B cell (primary cell): ENCODE measurements around the gene RASGRP3. TPM values are rescaled to one million over a fixed set of nuclear protein-coding genes. Genes with fewer than 3 reads are reported as not detected.

Experiments
- ATAC-seq: fragments of 200-7000 bp; cut with Tn5 transposase; one replicate; pipeline ENCODE4 v1.10.0; 2021; ENCODE audit warnings: low read depth, mild to moderate bottlenecking, moderate number of reproducible peaks, moderate library complexity
- CTCF ChIA-PET: fragments of 350-600 bp; sonication (Branson Sonifier 250); formaldehyde crosslinking; loops from one replicate; lab custom pipeline; 2021; ENCODE audit warnings: antibody characterized with exemption, inconsistent platforms; lab: Charles Lee
- POLR2A ChIA-PET: fragments of 350-600 bp; sonication (Branson Sonifier 250); formaldehyde crosslinking; loops from one replicate; lab custom pipeline; 2021; ENCODE audit warnings: antibody characterized with exemption; lab: Charles Lee
- DNase-seq: peaks from one replicate; pipeline ENCODE4 v3.0.0; 2013
- H2AFZ ChIP-seq: 2 replicates; pipeline ENCODE4 v1.6.1; 2012; ENCODE audit warnings: mild to moderate bottlenecking, low read depth, low read length; ENCODE audit not compliant: insufficient read depth, poor library complexity, severe bottlenecking
- H3K27ac ChIP-seq, 2 donors: 1 replicate in 1 of 2; 2 replicates in 1 of 2; pipeline ENCODE4 v1.5.1; 2012 to 2013; ENCODE audit warnings: low read length in 2 of 2, mild to moderate bottlenecking in 2 of 2, moderate library complexity in 1 of 2
- H3K27me3 ChIP-seq, 4 experiments: fragments of 200-600 bp in 1 of 4; sonication (generic) in 1 of 4; replicated peaks in 1 of 4; 1 replicate in 2 of 4; 2 replicates in 2 of 4; pipeline versions ENCODE4 v1.6.1 to v1.7.0; 2013 to 2016; ENCODE audit warnings: low read length in 3 of 4, mild to moderate bottlenecking in 2 of 4, mixed read lengths in 1 of 4, moderate library complexity in 1 of 4; ENCODE audit not compliant: insufficient read depth in 4 of 4, control insufficient read depth in 3 of 4; ENCODE audit errors: control extremely low read depth in 1 of 4
- H3K36me3 ChIP-seq, 2 experiments: replicated peaks in 1 of 2; 1 replicate in 1 of 2; 2 replicates in 1 of 2; pipeline versions ENCODE4 v1.6.1 to v1.7.1; 2013; ENCODE audit warnings: low read length in 1 of 2; ENCODE audit not compliant: insufficient read depth in 2 of 2, control insufficient read depth in 1 of 2; ENCODE audit errors: control extremely low read depth in 1 of 2, extremely low read depth in 1 of 2
- H3K4me1 ChIP-seq, 2 donors: fragments of 200-600 bp in 1 of 2; sonication (generic) in 1 of 2; 1 replicate in 1 of 2; 2 replicates in 1 of 2; pipeline versions ENCODE4 v1.5.1 to v1.6.1; 2013 to 2017; ENCODE audit warnings: low read length in 2 of 2; ENCODE audit not compliant: control insufficient read depth in 2 of 2, insufficient read depth in 2 of 2
- H3K4me2 ChIP-seq: replicated peaks from 2 replicates; pipeline ENCODE3; 2012; ENCODE audit warnings: mild to moderate bottlenecking, low read depth, low read length; ENCODE audit not compliant: poor library complexity, severe bottlenecking
- H3K4me3 ChIP-seq, 5 experiments: fragments of 200-600 bp in 1 of 5; sonication (generic) in 1 of 5; 1 replicate in 3 of 5; 2 replicates in 2 of 5; pipeline versions ENCODE4 v1.5.1 to v1.7.0; 2011 to 2016; ENCODE audit warnings: low read length in 4 of 5, mild to moderate bottlenecking in 4 of 5, low read depth in 2 of 5, control low read depth in 1 of 5, moderate library complexity in 1 of 5; ENCODE audit not compliant: insufficient read depth in 1 of 5; ENCODE audit errors: control extremely low read depth in 1 of 5, extremely low read depth in 1 of 5
- H3K79me2 ChIP-seq: fragments of 200-600 bp; sonication (generic); one replicate; pipeline ENCODE4 v1.6.0; 2016; ENCODE audit warnings: low read length; ENCODE audit not compliant: control insufficient read depth, insufficient read depth
- H3K9ac ChIP-seq: fragments of 200-600 bp; sonication (generic); 2 replicates; pipeline ENCODE4 v1.6.1; 2017; ENCODE audit warnings: mild to moderate bottlenecking, low read length, moderate library complexity
- H3K9me3 ChIP-seq, 3 donors: one replicate each; pipeline versions ENCODE4 v1.6.1 to v1.7.1; 2013; ENCODE audit warnings: low read length in 2 of 3; ENCODE audit not compliant: control insufficient read depth in 2 of 3, insufficient read depth in 1 of 3; ENCODE audit errors: control extremely low read depth in 1 of 3
- H4K20me1 ChIP-seq: 2 replicates; pipeline ENCODE4 v1.6.0; 2012; ENCODE audit warnings: mild to moderate bottlenecking, low read length; ENCODE audit not compliant: insufficient read depth, control insufficient read depth, poor library complexity, severe bottlenecking
- H3K27ac Mint-ChIP-seq: one replicate; pipeline ENCODE4 v1.8.0; 2021; ENCODE audit warnings: mixed read lengths
- H3K27me3 Mint-ChIP-seq: one replicate; pipeline ENCODE4 v1.8.0; 2021; ENCODE audit warnings: mixed read lengths
- H3K4me1 Mint-ChIP-seq: one replicate; pipeline ENCODE4 v1.8.0; 2021; ENCODE audit warnings: mixed read lengths
- H3K4me3 Mint-ChIP-seq: one replicate; pipeline ENCODE4 v1.8.0; 2021; ENCODE audit warnings: mixed read lengths
- H3K9me3 Mint-ChIP-seq: one replicate; pipeline ENCODE4 v1.8.0; 2022; ENCODE audit warnings: mixed read lengths; ENCODE audit not compliant: insufficient read depth
- CTCF ChIP-seq: fragments of 200-600 bp; IDR thresholded peaks from one replicate; pipeline ENCODE4 v1.8.0; 2022; ENCODE audit warnings: antibody characterized with exemption, mild to moderate bottlenecking
- EZH2 ChIP-seq: IDR thresholded peaks from 2 replicates; pipeline ENCODE4 v1.6.1; 2012; ENCODE audit warnings: borderline replicate concordance, low read depth, mild to moderate bottlenecking, moderate library complexity, low read length; ENCODE audit not compliant: insufficient read depth, poor library complexity, severe bottlenecking
- WGBS: methylation state at CpG from one replicate; pipeline ENCODE4 v1.1.5; 2013; ENCODE audit warnings: missing lambda C conversion rate; ENCODE audit not compliant: insufficient coverage; 5-methylcytosine and 5-hydroxymethylcytosine counted together
- intact Hi-C: fragments of 100-400 bp; cut with micrococcal nuclease; formaldehyde crosslinking; loops from one replicate; pipeline ENCODE4 v1.10.0; 2022
- polyA plus RNA-seq: library from polyadenylated mRNA; depleted of rRNA; stranded (reverse); fragments of >200 nt; gene quantifications from 2 replicates; pipeline ENCODE4 v1.2.3, GENCODE V29; 2012
- total RNA-seq, 2 donors: library from RNA; stranded (reverse); fragments of 120-200 nt in 1 of 2; gene quantifications; 1 replicate in 1 of 2; 2 replicates in 1 of 2; pipeline versions ENCODE4 v1.2.3 to v1.2.4, GENCODE V29; 2013 to 2022

The RASGRP3 gene
- total and polyA plus RNA-seq, 2 donors (not counting 1 experiment from before 2014, with no cell fraction given) = 67.5 to 107 TPM

- Histone ChIP-seq H3K27ac (no peak overlapping the region), H3K9ac (no peak overlapping the region), H3K36me3 (no peaks in the 10 kb centered on the region), H3K4me3 (no peak overlapping the region), H3K4me2 (no peak overlapping the region), H4K20me1 (no peaks in the 10 kb centered on the region), H3K9me3 (no peaks in the 10 kb centered on the region), H3K4me1 (no peaks in the 10 kb centered on the region), H3K79me2 (no peaks in the 10 kb centered on the region), H3K27me3 (no peaks in the 10 kb centered on the region), H2AFZ (no peak overlapping the region)
- ChIA-PET CTCF (no interaction called here), POLR2A (no interaction called here)
- no peak for TF ChIP-seq EZH2
- TF ChIP-seq CTCF = no peak
- no peak for ATAC-seq
- intact Hi-C loops = no loop called here
- no peak for DNase-seq
- Mint-ChIP-seq H3K27ac (no peak overlapping the region), H3K27me3 (no peaks in the 10 kb centered on the region), H3K4me3 (no peak overlapping the region), H3K4me1 (no peaks in the 10 kb centered on the region), H3K9me3 (no peaks in the 10 kb centered on the region)
- WGBS = no CpG with 5 or more reads among the region's 4 CpGs
Observed at GRCh38 chr2:33607251-33607721, 130.8 kb downstream of the RASGRP3 start.

GRCh38 chr2:33607905-33608304, 131.5 kb downstream of the RASGRP3 start:
- ATAC-seq = no peak
- no peak overlapping the region for H3K4me3 ChIP-seq
- CTCF ChIA-PET = no interaction called here

More at GRCh38 chr2:33607905-33608304, 131.5 kb downstream of the RASGRP3 start:
- no peak overlapping the region for H3K4me2 ChIP-seq
- no CpG with 5 or more reads among the region's 2 CpGs for WGBS
- Mint-ChIP-seq H3K27ac (no peak overlapping the region), H3K4me3 (no peak overlapping the region), H3K9me3 (no peaks in the 10 kb centered on the region), H3K27me3 (no peaks in the 10 kb centered on the region), H3K4me1 (no peaks in the 10 kb centered on the region)
- H2AFZ ChIP-seq = no peak overlapping the region
- no peaks in the 10 kb centered on the region for H4K20me1 ChIP-seq
- H3K36me3 ChIP-seq = no peaks in the 10 kb centered on the region
- no peaks in the 10 kb centered on the region for H3K9me3 ChIP-seq
- no peak overlapping the region for H3K9ac ChIP-seq
- no peak overlapping the region for H3K27ac ChIP-seq
- no peaks in the 10 kb centered on the region for H3K4me1 ChIP-seq
- intact Hi-C loops = no loop called here
- H3K79me2 ChIP-seq = no peaks in the 10 kb centered on the region
- TF ChIP-seq CTCF (no peak), EZH2 (no peak)
- no peaks in the 10 kb centered on the region for H3K27me3 ChIP-seq
- POLR2A ChIA-PET = no interaction called here
- DNase-seq = no peak
